NCI-H187 (cell line): Measurements from ENCODE around the gene RAB35.

ENCODE experiments used
- DNase-seq, 2 experiments: peaks; one replicate each; lab custom pipeline; 2025; lab: John Stamatoyannopoulos, UW

Gene RAB35

GRCh38 chr12:120086801-120087621 lies 29.5 kb downstream of the RAB35 start:
- DNase-seq = peak; percentile 99

GRCh38 chr12:120085920-120086645 lies 30.5 kb downstream of the RAB35 start:
- no peak for DNase-seq

- no peak for DNase-seq
Observed at GRCh38 chr12:120081641-120082040, 34.9 kb downstream of the RAB35 start.

DNA sequence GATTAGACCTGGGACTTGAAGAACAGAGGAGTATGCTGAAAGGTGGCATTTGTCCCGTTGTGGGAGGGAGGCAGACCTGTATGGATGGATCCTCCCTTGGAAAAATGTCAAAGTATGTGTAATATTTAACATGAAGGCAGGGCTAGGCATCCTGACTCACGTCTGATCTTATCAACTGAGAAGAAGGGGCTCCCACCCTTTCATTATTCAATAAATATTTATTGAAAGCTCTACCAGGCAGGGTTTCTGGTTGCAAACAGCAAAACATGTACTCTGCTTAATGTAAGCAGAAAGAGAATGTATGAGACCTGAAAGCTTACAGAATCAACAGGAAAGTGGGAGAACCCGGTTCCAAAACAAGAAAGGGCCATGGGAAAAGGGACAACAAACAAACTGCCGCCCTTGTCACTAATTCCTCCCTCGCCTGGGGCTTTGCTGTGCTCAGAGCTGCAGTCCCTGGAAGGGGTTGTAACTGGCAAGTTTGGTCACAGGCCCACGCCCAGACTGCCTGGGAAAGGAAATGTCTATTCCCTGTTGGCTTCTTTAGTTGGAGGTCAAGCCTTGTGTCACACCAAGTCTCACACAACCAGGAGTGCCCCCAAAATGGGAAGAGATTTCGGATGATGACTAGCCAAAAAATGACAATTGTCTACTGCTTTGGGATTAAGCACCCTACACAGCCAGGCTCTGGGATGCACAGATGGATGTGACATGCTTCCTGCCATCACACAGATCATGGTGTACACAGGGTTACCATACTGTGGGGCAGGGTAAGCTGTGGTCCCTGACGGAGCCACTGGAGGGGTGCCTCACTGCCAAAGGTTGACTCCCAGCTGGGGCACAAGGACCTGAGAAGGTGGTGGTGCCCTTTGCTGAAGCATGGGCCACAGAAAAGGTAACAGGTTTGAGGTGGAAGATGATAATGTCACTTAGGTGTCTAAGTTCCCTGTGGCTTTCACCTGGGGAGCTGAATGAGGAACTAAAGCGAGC lies 36.8 kb downstream of the RAB35 start:
- DNase-seq = no peak

DNA sequence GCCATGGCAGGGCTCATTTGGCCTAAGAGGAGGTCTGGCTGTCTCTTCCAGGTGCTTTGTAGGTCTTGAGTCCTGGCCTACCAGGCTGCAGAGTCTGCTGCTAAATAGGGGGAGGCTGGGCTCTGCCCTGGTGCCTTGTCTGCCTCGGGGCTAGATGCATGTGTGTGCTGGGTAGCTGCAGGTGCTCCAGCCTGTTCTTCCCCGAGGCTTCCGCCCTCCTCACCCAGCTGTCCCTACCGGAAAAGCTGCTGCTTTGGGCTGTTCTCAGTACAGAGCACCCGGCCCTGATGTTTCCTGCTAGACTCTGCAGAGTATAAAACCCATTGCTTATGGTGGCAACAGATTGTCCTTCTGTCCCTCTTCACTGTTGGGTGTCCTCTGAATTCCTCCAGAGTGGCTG lies 37.7 kb downstream of the RAB35 start:
- no peak for DNase-seq

GRCh38 chr12:120077260-120077659 lies 39.3 kb downstream of the RAB35 start:
- no peak for DNase-seq

DNA sequence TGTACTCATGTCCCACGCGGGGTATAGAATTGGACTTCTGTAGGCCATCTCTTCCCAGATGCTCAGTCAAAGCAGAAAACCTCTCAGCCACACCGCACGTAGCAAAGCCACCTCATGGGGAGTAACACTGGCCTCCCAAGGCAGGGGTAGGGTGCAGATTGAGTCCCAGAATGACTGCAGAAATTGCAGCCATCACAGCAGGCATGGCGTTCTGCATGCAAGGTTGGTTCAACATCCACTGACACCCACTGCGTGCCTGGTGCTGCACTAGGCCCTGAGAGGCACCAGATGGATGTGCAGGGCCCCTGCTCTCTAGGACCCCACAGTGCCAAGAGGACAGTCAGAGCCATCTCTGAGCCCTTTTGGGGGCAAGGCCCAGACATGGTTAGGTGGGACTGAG lies 39.9 kb downstream of the RAB35 start:
- no peak for DNase-seq

- DNase-seq = no peak
Observed at GRCh38 chr12:120075034-120075616, 41.4 kb downstream of the RAB35 start.

GRCh38 chr12:120072472-120073249 lies 43.9 kb downstream of the RAB35 start:
- no peak for DNase-seq

- no peak for DNase-seq
Observed at GRCh38 chr12:120071493-120072020, 45.0 kb downstream of the RAB35 start.

GRCh38 chr12:120069278-120069677 lies 47.3 kb downstream of the RAB35 start:
- no peak for DNase-seq

- DNase-seq = no peak
Observed at GRCh38 chr12:120067901-120068300, 48.7 kb downstream of the RAB35 start.

- DNase-seq = peak; percentile 28 to 68
Observed at GRCh38 chr12:120067084-120067869, 49.3 kb downstream of the RAB35 start.

DNA sequence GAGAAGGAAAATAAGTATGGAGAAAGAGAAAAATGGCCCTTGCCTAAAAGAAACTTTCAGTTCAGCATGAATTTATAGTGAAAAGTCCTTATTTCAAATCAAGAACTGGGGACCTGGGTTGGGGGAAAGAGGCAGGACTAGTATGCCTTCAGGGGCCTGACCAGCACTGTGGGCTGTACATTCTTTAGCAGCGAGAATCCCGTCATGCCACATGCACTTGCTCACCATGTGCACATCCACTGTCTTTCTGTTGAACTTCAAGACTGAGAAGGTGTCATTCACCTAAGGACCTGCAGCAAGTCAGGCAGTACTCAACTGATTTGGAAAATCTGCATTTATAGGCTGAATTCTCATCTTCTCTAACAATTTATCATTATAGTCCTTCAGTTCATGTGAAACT lies 50.2 kb downstream of the RAB35 start:
- DNase-seq = no peak

- no peak for DNase-seq
Observed at GRCh38 chr12:120065472-120065871, 51.1 kb downstream of the RAB35 start.

DNA sequence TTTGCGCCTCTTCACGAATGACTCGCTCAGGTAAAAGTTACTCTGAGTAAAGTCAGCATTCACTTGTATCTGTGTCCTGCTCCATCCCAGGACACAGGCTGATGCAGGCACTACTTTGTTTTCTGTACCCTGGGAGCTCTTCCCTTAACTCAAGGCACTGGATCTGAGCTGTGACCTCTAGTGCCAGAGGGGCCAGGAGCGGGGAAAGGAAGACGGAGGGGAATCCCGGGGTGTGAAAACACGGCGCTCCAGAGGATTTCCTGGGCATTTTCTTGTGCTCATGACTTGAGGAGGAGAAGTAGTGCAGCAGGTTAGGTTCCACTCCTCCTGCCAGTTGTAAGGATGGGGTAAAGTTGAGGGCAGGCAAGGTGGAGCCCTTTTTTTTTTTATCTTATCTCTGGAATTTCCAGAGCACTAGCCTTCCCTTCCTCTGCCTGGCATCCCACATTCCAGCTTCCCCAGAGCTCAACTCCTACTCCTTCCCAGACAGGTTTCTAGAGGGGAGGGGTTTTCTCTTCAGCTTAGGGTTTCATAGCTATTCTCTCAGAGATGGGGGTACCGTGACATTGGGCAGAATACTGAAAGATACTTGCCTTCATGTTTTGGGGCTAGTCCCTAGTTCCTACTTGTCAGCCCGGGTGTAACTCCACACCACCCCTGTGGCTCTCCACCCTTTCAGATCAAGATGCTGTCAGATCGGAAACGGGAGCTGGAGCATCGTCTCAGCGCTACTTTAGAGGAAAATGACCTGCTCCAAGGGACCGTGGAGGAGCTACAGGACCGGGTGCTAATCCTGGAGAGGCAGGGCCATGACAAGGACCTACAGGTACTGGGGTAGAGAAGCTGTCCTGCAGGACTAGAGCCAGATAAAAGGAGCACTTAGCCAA lies 52.3 kb downstream of the RAB35 start:
- DNase-seq = no peak

- no peak for DNase-seq
Observed at GRCh38 chr12:120062976-120063579, 53.5 kb downstream of the RAB35 start.

- DNase-seq = no peak
Observed at GRCh38 chr12:120061575-120062214, 54.9 kb downstream of the RAB35 start.
